ENCODE results near the gene CNTN4. TPM values are rescaled to one million over a fixed set of nuclear protein-coding genes. Genes with fewer than 3 reads are reported as not detected.

The CNTN4 gene
- total and polyA plus RNA-seq, 2 of the 8 experiments (the other 6 are each of a cell fraction or from before 2014, with no cell fraction given): 0.41 to 2.2 TPM

DNA sequence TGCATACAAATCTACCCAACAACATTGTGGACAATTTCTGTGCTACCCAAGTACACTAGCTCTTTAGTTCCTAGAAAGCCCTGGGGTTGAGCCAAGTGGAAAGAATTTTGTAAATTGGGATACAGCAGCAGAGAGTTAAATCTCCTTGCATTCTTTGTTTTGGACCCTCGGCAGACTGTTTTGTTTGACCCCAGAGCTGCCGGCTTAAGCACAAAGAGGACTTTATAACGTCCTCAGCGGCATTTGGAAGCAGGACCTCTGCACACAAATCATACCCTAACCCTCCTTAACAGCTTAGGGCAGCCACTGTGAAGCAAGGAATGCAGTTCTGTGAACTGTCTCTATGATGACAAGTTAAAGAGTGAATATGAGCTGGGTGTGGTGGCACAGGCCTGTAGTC, 415.3 kb downstream of the CNTN4 start (continued):
- TF ChIP-seq HDAC2 (IDR thresholded peaks at IDR 0.05; ENCODE audit: borderline replicate concordance in 1 of 2, low read depth in 2 of 2, low read length in 2 of 2): no peak
